ENCODE data around the gene NR4A1. TPM values are rescaled to one million over a fixed set of nuclear protein-coding genes. Genes with fewer than 3 reads are reported as not detected.

Gene NR4A1
- total and polyA plus RNA-seq, 9 of the 15 experiments (the other 6 are each of a cell fraction or from before 2014, with no cell fraction given), result 0.07 to 4.7 (median 1.9) TPM; not detected in 1

DNA sequence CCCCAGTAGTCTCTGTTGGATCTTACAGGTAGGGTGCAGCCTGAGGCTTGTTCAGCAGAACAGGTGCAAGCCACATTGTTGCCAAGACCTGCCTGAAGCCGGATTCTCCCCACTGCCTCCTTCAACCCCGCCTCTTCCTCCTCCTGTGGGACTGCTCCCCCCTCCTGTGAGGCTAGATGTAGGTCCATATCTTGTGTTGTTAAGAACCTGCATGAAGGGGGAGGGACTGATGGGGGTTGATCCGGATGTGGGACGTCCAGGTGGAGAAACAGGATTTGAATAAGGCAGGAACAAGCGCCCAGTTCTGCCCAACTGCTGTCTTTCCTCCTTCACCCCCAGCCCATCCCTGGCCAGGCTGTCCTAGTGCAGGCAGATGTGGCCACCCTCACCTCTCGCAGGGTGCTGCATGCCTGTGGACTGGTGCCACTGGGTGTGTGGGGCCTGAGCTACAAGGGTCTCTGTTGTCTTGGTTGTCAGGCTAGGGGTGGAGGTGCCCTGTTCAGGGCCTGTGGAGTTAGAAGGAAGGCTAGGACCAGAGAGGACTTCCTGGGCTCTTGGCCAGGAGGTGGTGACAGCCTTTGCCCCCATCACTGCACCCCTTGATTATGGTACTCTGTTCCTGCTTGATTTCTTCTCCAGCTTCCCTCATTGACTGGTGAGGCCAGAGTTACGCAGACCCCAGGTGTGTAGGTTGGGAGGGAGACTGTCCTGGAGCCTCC, 1.4 kb downstream of the NR4A1 start (continued):
- TF ChIP-seq, protein P1, sequence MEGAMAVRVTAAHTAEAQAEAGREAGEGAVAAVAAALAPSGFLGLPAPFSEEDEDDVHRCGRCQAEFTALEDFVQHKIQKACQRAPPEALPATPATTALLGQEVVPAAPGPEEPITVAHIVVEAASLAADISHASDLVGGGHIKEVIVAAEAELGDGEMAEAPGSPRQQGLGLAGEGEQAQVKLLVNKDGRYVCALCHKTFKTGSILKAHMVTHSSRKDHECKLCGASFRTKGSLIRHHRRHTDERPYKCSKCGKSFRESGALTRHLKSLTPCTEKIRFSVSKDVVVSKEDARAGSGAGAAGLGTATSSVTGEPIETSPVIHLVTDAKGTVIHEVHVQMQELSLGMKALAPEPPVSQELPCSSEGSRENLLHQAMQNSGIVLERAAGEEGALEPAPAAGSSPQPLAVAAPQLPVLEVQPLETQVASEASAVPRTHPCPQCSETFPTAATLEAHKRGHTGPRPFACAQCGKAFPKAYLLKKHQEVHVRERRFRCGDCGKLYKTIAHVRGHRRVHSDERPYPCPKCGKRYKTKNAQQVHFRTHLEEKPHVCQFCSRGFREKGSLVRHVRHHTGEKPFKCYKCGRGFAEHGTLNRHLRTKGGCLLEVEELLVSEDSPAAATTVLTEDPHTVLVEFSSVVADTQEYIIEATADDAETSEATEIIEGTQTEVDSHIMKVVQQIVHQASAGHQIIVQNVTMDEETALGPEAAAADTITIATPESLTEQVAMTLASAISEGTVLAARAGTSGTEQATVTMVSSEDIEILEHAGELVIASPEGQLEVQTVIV (CRISPR knock-in tag; IDR thresholded peaks at IDR 0.05; ENCODE audit: borderline replicate concordance), result no peak
- TF ChIP-seq RBM34 (IDR thresholded peaks at IDR 0.05; ENCODE audit: borderline replicate concordance, insufficient read depth, low read length), result no peak
- 0 out of 2 replicates have a peak, but pooled peaks have one; percentile 40 for TF ChIP-seq ZC3H4 (CRISPR knock-in tag; IDR thresholded peaks at IDR 0.05; ENCODE audit: borderline replicate concordance)
- no peak for TF ChIP-seq LCOR (CRISPR knock-in tag; IDR thresholded peaks at IDR 0.05)
- TF ChIP-seq, protein P2, sequence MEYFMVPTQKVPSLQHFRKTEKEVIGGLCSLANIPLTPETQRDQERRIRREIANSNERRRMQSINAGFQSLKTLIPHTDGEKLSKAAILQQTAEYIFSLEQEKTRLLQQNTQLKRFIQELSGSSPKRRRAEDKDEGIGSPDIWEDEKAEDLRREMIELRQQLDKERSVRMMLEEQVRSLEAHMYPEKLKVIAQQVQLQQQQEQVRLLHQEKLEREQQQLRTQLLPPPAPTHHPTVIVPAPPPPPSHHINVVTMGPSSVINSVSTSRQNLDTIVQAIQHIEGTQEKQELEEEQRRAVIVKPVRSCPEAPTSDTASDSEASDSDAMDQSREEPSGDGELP (CRISPR knock-in tag; IDR thresholded peaks at IDR 0.05; ENCODE audit: borderline replicate concordance), result peak; percentile 17; the same call in 1 of the 2 replicates
- TF ChIP-seq SPI1 (IDR thresholded peaks at IDR 0.05; ENCODE audit: borderline replicate concordance, low read depth, low read length), result 0 out of 2 replicates have a peak, but pooled peaks have one; percentile 11
- TF ChIP-seq CCAR2 (IDR thresholded peaks at IDR 0.05; ENCODE audit: low read depth, low read length), result no peak
- TF ChIP-seq, protein P3, sequence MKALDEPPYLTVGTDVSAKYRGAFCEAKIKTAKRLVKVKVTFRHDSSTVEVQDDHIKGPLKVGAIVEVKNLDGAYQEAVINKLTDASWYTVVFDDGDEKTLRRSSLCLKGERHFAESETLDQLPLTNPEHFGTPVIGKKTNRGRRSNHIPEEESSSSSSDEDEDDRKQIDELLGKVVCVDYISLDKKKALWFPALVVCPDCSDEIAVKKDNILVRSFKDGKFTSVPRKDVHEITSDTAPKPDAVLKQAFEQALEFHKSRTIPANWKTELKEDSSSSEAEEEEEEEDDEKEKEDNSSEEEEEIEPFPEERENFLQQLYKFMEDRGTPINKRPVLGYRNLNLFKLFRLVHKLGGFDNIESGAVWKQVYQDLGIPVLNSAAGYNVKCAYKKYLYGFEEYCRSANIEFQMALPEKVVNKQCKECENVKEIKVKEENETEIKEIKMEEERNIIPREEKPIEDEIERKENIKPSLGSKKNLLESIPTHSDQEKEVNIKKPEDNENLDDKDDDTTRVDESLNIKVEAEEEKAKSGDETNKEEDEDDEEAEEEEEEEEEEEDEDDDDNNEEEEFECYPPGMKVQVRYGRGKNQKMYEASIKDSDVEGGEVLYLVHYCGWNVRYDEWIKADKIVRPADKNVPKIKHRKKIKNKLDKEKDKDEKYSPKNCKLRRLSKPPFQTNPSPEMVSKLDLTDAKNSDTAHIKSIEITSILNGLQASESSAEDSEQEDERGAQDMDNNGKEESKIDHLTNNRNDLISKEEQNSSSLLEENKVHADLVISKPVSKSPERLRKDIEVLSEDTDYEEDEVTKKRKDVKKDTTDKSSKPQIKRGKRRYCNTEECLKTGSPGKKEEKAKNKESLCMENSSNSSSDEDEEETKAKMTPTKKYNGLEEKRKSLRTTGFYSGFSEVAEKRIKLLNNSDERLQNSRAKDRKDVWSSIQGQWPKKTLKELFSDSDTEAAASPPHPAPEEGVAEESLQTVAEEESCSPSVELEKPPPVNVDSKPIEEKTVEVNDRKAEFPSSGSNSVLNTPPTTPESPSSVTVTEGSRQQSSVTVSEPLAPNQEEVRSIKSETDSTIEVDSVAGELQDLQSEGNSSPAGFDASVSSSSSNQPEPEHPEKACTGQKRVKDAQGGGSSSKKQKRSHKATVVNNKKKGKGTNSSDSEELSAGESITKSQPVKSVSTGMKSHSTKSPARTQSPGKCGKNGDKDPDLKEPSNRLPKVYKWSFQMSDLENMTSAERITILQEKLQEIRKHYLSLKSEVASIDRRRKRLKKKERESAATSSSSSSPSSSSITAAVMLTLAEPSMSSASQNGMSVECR (CRISPR knock-in tag; IDR thresholded peaks at IDR 0.05), result no peak
- 0 out of 2 replicates have a peak, but pooled peaks have one; percentile 34 for TF ChIP-seq RBFOX2 (IDR thresholded peaks at IDR 0.05; ENCODE audit: low read depth, low read length)
- 0 out of 2 replicates have a peak, but pooled peaks have one; percentile 17 for TF ChIP-seq CBFA2T3 (IDR thresholded peaks at IDR 0.05)
- TF ChIP-seq, protein P4, sequence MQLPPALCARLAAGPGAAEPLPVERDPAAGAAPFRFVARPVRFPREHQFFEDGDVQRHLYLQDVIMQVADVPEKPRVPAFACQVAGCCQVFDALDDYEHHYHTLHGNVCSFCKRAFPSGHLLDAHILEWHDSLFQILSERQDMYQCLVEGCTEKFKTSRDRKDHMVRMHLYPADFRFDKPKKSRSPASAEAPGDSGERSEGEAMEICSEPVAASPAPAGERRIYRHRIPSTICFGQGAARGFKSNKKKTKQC (CRISPR knock-in tag; IDR thresholded peaks at IDR 0.05), result no peak
- TF ChIP-seq ZNF175 (CRISPR knock-in tag; IDR thresholded peaks at IDR 0.05; ENCODE audit: low read depth), result peak; percentile 91
- TF ChIP-seq THRA (IDR thresholded peaks at IDR 0.05), result no peak
- TF ChIP-seq ETV1 (tag; conservative IDR thresholded peaks at IDR 0.05; ENCODE audit: low read depth), result 0 out of 2 replicates have a peak, but pooled peaks have one; percentile 15
- peak; percentile 48; the same call in 1 of the 2 replicates for TF ChIP-seq ETV5 (CRISPR knock-in tag; IDR thresholded peaks at IDR 0.05; ENCODE audit: low read depth)
- TF ChIP-seq CREB1 (IDR thresholded peaks at IDR 0.05), result no peak
- no peak for TF ChIP-seq CREB1 (CRISPR knock-in tag; IDR thresholded peaks at IDR 0.05)
- TF ChIP-seq DPF2 (IDR thresholded peaks at IDR 0.05), result 0 out of 2 replicates have a peak, but pooled peaks have one; percentile 9

Data from K562 (cell line).